HepG2 (cell line): Measurements from ENCODE around the gene SLC2A4. TPM values are rescaled to one million over a fixed set of nuclear protein-coding genes. Genes with fewer than 3 reads are reported as not detected.
A peak's percentile ranks its signal among the peaks of the same experiment; 100 is the strongest.

ENCODE experiments used
- ARNT ChIP-seq: fragments of 450-650 bp; IDR thresholded peaks from 2 replicates; pipeline ENCODE4 v1.6.1; 2017
- FOXO4 ChIP-seq: sonication (generic); formaldehyde crosslinking; conservative IDR thresholded peaks from 2 replicates; pipeline ENCODE4 v1.8.1; 2023; ENCODE audit warnings: missing genetic modification reagents
- HNF4G ChIP-seq, 2 experiments: sonication (generic) in 1 of 2; formaldehyde crosslinking in 1 of 2; IDR thresholded peaks; 2 replicates each; pipeline versions ENCODE4 v1.4.0 to v1.6.1; 2011 to 2020; ENCODE audit warnings: borderline replicate concordance in 2 of 2, low read depth in 2 of 2, mild to moderate bottlenecking in 2 of 2, low read length in 1 of 2, missing genetic modification reagents in 1 of 2, moderate library complexity in 1 of 2
- MIER3 ChIP-seq: IDR thresholded peaks from 2 replicates; pipeline ENCODE4 v1.6.1; 2016; ENCODE audit warnings: missing compliant biosample characterization, borderline replicate concordance
- PAWR ChIP-seq: sonication (generic); formaldehyde crosslinking; IDR thresholded peaks from 2 replicates; pipeline ENCODE4 v1.4.0; 2020; ENCODE audit warnings: missing genetic modification reagents, mild to moderate bottlenecking, borderline replicate concordance
- PPARG ChIP-seq: conservative IDR thresholded peaks from 2 replicates; pipeline ENCODE4 v1.6.1; 2016; ENCODE audit warnings: missing biosample characterization, missing genetic modification reagents
- PRDM10 ChIP-seq: sonication (generic); formaldehyde crosslinking; IDR thresholded peaks from 2 replicates; pipeline ENCODE4 v1.4.0; 2020; ENCODE audit warnings: low read depth, missing genetic modification reagents
- RCOR2 ChIP-seq: IDR thresholded peaks from 2 replicates; pipeline ENCODE4 v1.6.1; 2016; ENCODE audit warnings: missing biosample characterization, missing genetic modification reagents
- RNF219 ChIP-seq: sonication (generic); formaldehyde crosslinking; IDR thresholded peaks from 2 replicates; pipeline ENCODE4 v1.5.0; 2020; ENCODE audit warnings: mild to moderate bottlenecking, missing genetic modification reagents
- STAG1 ChIP-seq: sonication (generic); formaldehyde crosslinking; IDR thresholded peaks from 2 replicates; pipeline ENCODE4 v1.4.0; 2020; ENCODE audit warnings: missing genetic modification reagents
- ZBTB21 ChIP-seq: sonication (generic); formaldehyde crosslinking; IDR thresholded peaks from 2 replicates; pipeline ENCODE4 v1.4.0; 2020; ENCODE audit warnings: missing genetic modification reagents
- ZEB1 ChIP-seq: IDR thresholded peaks from 2 replicates; pipeline ENCODE4 v1.6.1; 2012; ENCODE audit warnings: mild to moderate bottlenecking, low read depth, inconsistent platforms; ENCODE audit not compliant: insufficient replicate concordance
- ZHX1 ChIP-seq: sonication (generic); formaldehyde crosslinking; IDR thresholded peaks from 2 replicates; pipeline ENCODE4 v1.8.1; 2022; ENCODE audit warnings: low read depth, mild to moderate bottlenecking, missing genetic modification reagents
- ZNF235 ChIP-seq: sonication (generic); formaldehyde crosslinking; IDR thresholded peaks from 2 replicates; pipeline ENCODE4 v1.8.1; 2023; ENCODE audit warnings: mild to moderate bottlenecking, missing genetic modification reagents, borderline replicate concordance
- ZNF256 ChIP-seq: sonication (generic); formaldehyde crosslinking; conservative IDR thresholded peaks from 2 replicates; pipeline ENCODE4 v1.4.0; 2020; ENCODE audit warnings: missing genetic modification reagents
- ZNF343 ChIP-seq: sonication (generic); formaldehyde crosslinking; IDR thresholded peaks from 2 replicates; pipeline ENCODE4 v1.4.0; 2020; ENCODE audit warnings: mild to moderate bottlenecking, missing genetic modification reagents
- ZNF367 ChIP-seq: sonication (generic); formaldehyde crosslinking; IDR thresholded peaks from 2 replicates; pipeline ENCODE4 v1.4.0; 2020; ENCODE audit warnings: missing genetic modification reagents, borderline replicate concordance
- ZNF383 ChIP-seq: sonication (generic); formaldehyde crosslinking; IDR thresholded peaks from 2 replicates; pipeline ENCODE4 v1.4.0; 2020; ENCODE audit warnings: missing genetic modification reagents, mild to moderate bottlenecking, borderline replicate concordance
- ZNF44 ChIP-seq: sonication (generic); formaldehyde crosslinking; IDR thresholded peaks from 2 replicates; pipeline ENCODE4 v1.5.1; 2020; ENCODE audit warnings: mild to moderate bottlenecking, missing genetic modification reagents
- polyA plus RNA-seq, 8 experiments: library from polyadenylated mRNA; depleted of rRNA in 3 of 8; stranded (reverse) in 7 of 8; unstranded in 1 of 8; fragments of >200 nt; fragmentation: Illumina TruSeq in 4 of 8; extraction: Trizol in 4 of 8; gene quantifications; 2 replicates each; pipeline versions ENCODE4 v1.2.1 to v1.2.3, GENCODE V29; 2011 to 2016; ENCODE audit warnings: low read depth in 4 of 8, missing spikeins in 1 of 8, mixed read lengths in 1 of 8; ENCODE audit not compliant: insufficient read depth in 1 of 8
- total RNA-seq, 5 experiments: library from RNA; depleted of rRNA; stranded (reverse); fragments of >200 nt; fragmentation: Illumina TruSeq; extraction: Trizol; gene quantifications; 2 replicates each; pipeline ENCODE4 v1.2.3, GENCODE V29; 2016; ENCODE audit warnings: low read depth in 1 of 5

The SLC2A4 gene
- total and polyA plus RNA-seq, 2 of the 13 experiments (the other 11 are each of a cell fraction or from before 2014, with no cell fraction given) = 4.9 to 5.8 TPM

GRCh38 chr17:7280519-7281073 lies 922 bp upstream of the SLC2A4 start (continued):
- TF ChIP-seq ZBTB21 (no peak), RCOR2 (0 out of 2 replicates have a peak, but pooled peaks have one; percentile 9), ARNT (no peak), ZEB1 (peak; percentile 37), PAWR (CRISPR knock-in tag) (no peak), PRDM10 (CRISPR knock-in tag) (no peak; the same call in 1 of the 2 replicates), ZNF383 (no peak), RNF219 (CRISPR knock-in tag) (no peak), ZNF235 (CRISPR knock-in tag) (0 out of 2 replicates have a peak, but pooled peaks have one; percentile 34), ZNF343 (CRISPR knock-in tag) (0 out of 2 replicates have a peak, but pooled peaks have one; percentile 32), ZNF44 (CRISPR knock-in tag) (peak; percentile 96; the same call in 1 of the 2 replicates), STAG1 (CRISPR knock-in tag) (peak; percentile 97), ZNF256 (CRISPR knock-in tag) (no peak; the same call in 1 of the 2 replicates), ZHX1 (CRISPR knock-in tag) (peak; percentile 42; the same call in 1 of the 2 replicates), PPARG (CRISPR knock-in tag) (peak; percentile 64; the same call in 1 of the 2 replicates), HNF4G (IDR thresholded peaks at IDR 0.05; ENCODE audit: borderline replicate concordance, low read depth, low read length) (no peak), HNF4G (CRISPR knock-in tag; IDR thresholded peaks at IDR 0.05; ENCODE audit: borderline replicate concordance, low read depth) (no peak), MIER3 (CRISPR knock-in tag) (no peak), FOXO4 (CRISPR knock-in tag) (no peak), ZNF367 (CRISPR knock-in tag) (no peak)
